Measurements from ENCODE around the gene TAF3. TPM values are rescaled to one million over a fixed set of nuclear protein-coding genes. Genes with fewer than 3 reads are reported as not detected.

Gene TAF3
- total RNA-seq, 1 donor from 2014 or later: 8.5 TPM

DNA sequence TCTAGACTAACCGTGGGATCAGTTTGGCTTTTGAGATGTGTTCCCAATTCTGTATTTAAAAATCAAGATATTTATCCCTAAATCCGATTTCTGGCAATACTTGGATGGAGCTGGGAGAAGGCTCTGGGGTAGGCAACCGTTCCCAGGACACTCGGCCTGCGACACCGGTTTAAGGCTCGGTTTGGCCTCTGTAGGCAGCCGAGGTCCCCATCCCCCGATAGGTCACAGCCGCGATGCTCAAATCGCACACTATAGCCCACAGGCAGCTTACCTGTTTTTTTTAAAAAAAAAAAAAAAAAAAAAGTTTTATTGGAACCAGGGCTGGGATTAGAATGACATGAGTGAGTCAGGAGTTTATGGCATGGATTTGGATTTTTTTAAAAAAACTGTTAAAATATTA is 729 bp upstream of the TAF3 start:
- no peak for DNase-seq (ENCODE audit: low spot score in 2 of 2, unreplicated experiment in 2 of 2)
- Mint-ChIP-seq H3K9me3 (no peaks in the 10 kb centered on the region), H3K36me3 (no peaks in the 10 kb centered on the region), H3K4me1 (peaks cover 21% of the 10 kb centered on the region), H3K27me3 (ENCODE audit: low read depth) (peaks cover 33% of the 10 kb centered on the region), H3K27ac (peak overlapping the region; percentile 86), H3K4me3 (peak overlapping the region; percentile 94)
- TF ChIP-seq, protein P1, sequence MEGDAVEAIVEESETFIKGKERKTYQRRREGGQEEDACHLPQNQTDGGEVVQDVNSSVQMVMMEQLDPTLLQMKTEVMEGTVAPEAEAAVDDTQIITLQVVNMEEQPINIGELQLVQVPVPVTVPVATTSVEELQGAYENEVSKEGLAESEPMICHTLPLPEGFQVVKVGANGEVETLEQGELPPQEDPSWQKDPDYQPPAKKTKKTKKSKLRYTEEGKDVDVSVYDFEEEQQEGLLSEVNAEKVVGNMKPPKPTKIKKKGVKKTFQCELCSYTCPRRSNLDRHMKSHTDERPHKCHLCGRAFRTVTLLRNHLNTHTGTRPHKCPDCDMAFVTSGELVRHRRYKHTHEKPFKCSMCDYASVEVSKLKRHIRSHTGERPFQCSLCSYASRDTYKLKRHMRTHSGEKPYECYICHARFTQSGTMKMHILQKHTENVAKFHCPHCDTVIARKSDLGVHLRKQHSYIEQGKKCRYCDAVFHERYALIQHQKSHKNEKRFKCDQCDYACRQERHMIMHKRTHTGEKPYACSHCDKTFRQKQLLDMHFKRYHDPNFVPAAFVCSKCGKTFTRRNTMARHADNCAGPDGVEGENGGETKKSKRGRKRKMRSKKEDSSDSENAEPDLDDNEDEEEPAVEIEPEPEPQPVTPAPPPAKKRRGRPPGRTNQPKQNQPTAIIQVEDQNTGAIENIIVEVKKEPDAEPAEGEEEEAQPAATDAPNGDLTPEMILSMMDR (IDR thresholded peaks at IDR 0.05; ENCODE audit: unreplicated experiment): no peak

DNA sequence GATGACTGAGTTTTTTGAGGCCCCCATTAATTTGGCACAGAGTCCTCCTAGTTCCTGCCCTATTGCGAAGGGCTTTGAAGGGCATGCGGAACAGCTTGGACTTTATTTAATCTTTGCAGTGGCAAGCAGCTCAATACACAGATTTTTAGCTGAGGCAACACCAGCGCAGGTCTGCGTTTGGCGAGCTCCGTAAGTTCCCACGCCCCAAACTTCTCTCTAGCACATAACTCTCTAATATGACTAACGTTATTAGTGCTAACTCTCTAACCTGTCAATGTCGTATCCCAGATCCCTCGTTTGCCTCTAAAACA is 366 bp upstream of the TAF3 start:
- TF ChIP-seq, protein P1 (IDR thresholded peaks at IDR 0.05; ENCODE audit: unreplicated experiment): no peak
- H3K27ac Mint-ChIP-seq: peak overlapping the region; percentile 86
- no peak for DNase-seq (ENCODE audit: low spot score in 2 of 2, unreplicated experiment in 2 of 2)
- peaks cover 21% of the 10 kb centered on the region for H3K4me1 Mint-ChIP-seq
- H3K27me3 Mint-ChIP-seq (ENCODE audit: low read depth): peaks cover 33% of the 10 kb centered on the region
- H3K9me3 Mint-ChIP-seq: no peaks in the 10 kb centered on the region
- peak overlapping the region; percentile 94 for H3K4me3 Mint-ChIP-seq
- no peaks in the 10 kb centered on the region for H3K36me3 Mint-ChIP-seq

DNA sequence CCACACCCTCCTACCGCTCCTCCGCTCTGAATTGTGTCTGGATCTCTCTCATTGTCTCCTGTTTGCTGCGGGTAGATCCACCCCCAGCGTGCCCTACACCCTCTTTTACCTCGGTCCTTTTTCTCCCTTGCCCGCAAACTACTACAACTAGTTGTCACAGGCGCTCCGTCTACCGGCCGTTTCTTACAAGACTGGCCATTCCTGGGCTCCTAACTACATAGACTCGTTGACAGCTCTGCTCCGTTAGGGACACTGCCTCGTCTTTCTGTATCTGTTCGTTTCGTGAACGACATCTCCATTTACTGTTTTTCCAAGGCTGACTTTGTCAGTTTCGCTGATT is 786 bp downstream of the TAF3 start:
- Mint-ChIP-seq H3K27me3 (ENCODE audit: low read depth) (peaks cover 25% of the 10 kb centered on the region), H3K27ac (peak overlapping the region; percentile 86), H3K36me3 (no peaks in the 10 kb centered on the region), H3K9me3 (no peaks in the 10 kb centered on the region), H3K4me1 (peaks cover 21% of the 10 kb centered on the region), H3K4me3 (peak overlapping the region; percentile 94)
- TF ChIP-seq, protein P1 (IDR thresholded peaks at IDR 0.05; ENCODE audit: unreplicated experiment): no peak
- DNase-seq (ENCODE audit: low spot score in 2 of 2, unreplicated experiment in 2 of 2): peak in 1 of 2 experiments; percentile 42

DNA sequence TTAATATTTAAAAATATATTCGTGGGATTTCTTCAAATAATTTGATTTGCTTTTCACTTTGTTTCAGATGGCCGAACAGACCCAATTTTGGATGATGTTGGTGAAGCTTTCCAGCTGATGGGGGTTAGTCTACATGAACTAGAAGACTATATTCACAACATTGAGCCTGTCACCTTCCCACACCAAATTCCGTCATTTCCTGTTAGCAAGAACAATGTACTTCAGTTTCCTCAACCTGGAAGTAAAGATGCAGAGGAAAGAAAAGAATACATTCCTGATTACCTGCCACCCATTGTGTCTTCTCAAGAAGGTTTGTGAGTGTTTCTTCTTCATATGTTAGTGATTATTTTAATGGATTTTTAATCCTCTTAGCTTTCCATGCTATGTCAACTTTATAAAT is 5.9 kb downstream of the TAF3 start:
- H3K4me3 Mint-ChIP-seq: no peak overlapping the region
- no peaks in the 10 kb centered on the region for H3K9me3 Mint-ChIP-seq
- TF ChIP-seq, protein P1 (IDR thresholded peaks at IDR 0.05; ENCODE audit: unreplicated experiment): no peak
- H3K4me1 Mint-ChIP-seq: peaks cover 10% of the 10 kb centered on the region
- H3K36me3 Mint-ChIP-seq: peaks cover 17% of the 10 kb centered on the region
- H3K27me3 Mint-ChIP-seq (ENCODE audit: low read depth): no peaks in the 10 kb centered on the region
- no peak for DNase-seq (ENCODE audit: low spot score in 2 of 2, unreplicated experiment in 2 of 2)
- H3K27ac Mint-ChIP-seq: no peak overlapping the region

DNA sequence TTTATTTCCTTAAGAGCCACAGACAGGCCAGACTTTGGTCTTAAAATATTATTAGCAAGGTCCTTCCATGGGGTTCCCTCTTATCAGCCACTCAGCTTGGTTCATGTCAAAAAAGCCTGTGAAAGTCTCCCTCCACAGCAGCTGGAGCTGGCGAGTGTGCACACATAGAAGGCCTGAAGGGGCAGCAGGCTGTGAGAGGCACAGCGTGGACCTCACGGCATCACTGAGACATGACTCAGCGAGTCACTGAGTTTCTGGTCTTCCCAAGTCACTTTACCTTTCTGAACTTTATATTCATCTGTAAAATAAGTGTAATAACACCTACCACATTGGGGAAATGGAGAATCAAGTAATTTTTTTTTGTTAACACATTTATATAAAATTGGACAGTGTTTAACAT is 8.7 kb downstream of the TAF3 start:
- no peaks in the 10 kb centered on the region for H3K27me3 Mint-ChIP-seq (ENCODE audit: low read depth)
- no peak overlapping the region for H3K4me3 Mint-ChIP-seq
- TF ChIP-seq, protein P1 (IDR thresholded peaks at IDR 0.05; ENCODE audit: unreplicated experiment): no peak
- no peaks in the 10 kb centered on the region for H3K9me3 Mint-ChIP-seq
- peaks cover 23% of the 10 kb centered on the region for H3K36me3 Mint-ChIP-seq
- DNase-seq (ENCODE audit: low spot score in 2 of 2, unreplicated experiment in 2 of 2): no peak
- H3K4me1 Mint-ChIP-seq: no peaks in the 10 kb centered on the region
- H3K27ac Mint-ChIP-seq: no peak overlapping the region

DNA sequence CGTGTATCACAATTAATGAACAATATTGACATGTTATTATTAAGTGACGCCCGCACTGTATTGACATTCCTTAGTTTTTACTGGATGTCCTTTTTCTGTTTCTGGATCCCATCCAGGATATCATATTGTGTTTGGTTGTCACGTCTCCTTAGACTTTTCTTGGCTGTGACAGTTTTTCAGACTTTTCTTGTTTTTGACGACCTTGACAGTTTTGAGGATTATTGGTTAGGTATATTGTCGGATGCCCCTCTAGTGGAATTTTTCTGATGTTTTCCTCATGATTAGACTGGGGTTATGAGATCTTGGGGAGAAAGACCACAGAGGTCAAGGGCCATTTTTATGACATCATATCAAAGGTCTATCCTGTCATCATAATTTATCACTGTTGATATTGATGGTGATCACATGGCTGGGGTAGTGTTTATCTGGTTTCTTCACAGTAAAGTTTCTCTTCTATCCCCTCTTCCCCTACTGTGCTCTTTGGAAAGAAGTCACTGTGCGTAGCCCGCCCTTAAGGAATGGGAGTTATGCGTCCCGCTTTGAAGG is 11.1 kb downstream of the TAF3 start:
- Mint-ChIP-seq H3K4me3 (no peak overlapping the region), H3K9me3 (no peaks in the 10 kb centered on the region), H3K27me3 (ENCODE audit: low read depth) (no peaks in the 10 kb centered on the region), H3K4me1 (no peaks in the 10 kb centered on the region), H3K27ac (no peak overlapping the region), H3K36me3 (peaks cover 23% of the 10 kb centered on the region)
- TF ChIP-seq, protein P1 (IDR thresholded peaks at IDR 0.05; ENCODE audit: unreplicated experiment): no peak
- DNase-seq (ENCODE audit: low spot score in 2 of 2, unreplicated experiment in 2 of 2): no peak

Measured in mesothelial cell of epicardium (in vitro differentiated cells).